TTC549 (cell line): Measurements from ENCODE around the gene ASF1B.

Source experiments
- FAIRE-seq: peaks from 2 replicates; lab custom pipeline; 2012; peaks lifted over from hg19 to GRCh38; lab: Jason Lieb, UNC

Gene ASF1B

GRCh38 chr19:14107581-14108461 lies 28.6 kb downstream of the ASF1B start:
- no peak for FAIRE-seq

GRCh38 chr19:14106840-14107239 lies 29.5 kb downstream of the ASF1B start:
- no peak for FAIRE-seq

GRCh38 chr19:14105680-14106079 lies 30.7 kb downstream of the ASF1B start:
- no peak for FAIRE-seq

DNA sequence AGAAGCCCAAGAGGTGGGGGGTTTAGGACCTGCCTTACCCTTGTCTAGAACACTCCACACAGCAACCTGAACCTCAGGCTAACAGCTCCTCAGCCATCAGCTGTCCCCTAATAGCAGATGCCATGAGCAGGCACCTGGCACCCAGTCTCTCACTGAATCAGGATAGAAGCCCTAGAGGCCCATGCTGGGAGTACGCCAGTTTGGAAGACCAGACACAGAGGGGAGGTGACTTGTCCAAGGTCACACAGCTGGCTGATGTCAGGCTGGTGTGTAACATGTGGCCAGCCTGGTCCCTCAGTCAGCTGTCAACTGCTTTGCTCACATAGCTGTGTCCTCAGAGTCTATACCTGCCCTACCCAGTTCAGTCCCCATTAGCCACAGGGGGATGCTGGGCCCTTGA lies 33.1 kb downstream of the ASF1B start:
- FAIRE-seq: no peak

GRCh38 chr19:14102756-14103155 lies 33.6 kb downstream of the ASF1B start:
- no peak for FAIRE-seq

- FAIRE-seq: no peak
These were observed 34.2 kb downstream of the ASF1B start for GRCh38 chr19:14102102-14102696.

DNA sequence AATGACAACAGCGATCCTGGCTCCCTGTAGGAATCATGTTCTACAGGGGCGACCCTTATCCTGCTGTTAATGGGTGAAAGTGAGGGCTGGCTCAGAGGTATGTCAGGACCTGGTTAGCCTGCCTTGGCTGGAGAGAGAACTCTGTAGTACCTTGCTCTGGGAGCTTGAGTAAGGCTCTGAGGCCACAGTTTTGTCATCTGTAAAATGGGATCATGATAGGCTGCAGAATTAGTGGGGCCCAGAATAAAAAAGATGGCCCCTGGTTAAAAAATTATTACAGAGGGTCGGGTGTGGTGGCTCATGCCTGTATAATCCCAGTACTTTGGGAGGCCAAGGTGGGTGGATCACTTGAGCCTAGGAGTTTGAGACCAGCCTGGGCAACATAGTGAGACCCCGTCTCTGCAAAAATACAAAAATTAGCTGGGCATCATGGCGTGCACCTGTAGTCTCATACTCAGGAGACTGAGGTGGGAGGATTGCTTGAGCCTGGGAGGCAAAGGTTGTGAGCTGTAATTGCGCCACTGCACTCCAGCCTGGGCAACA lies 35.3 kb downstream of the ASF1B start:
- FAIRE-seq: no peak

DNA sequence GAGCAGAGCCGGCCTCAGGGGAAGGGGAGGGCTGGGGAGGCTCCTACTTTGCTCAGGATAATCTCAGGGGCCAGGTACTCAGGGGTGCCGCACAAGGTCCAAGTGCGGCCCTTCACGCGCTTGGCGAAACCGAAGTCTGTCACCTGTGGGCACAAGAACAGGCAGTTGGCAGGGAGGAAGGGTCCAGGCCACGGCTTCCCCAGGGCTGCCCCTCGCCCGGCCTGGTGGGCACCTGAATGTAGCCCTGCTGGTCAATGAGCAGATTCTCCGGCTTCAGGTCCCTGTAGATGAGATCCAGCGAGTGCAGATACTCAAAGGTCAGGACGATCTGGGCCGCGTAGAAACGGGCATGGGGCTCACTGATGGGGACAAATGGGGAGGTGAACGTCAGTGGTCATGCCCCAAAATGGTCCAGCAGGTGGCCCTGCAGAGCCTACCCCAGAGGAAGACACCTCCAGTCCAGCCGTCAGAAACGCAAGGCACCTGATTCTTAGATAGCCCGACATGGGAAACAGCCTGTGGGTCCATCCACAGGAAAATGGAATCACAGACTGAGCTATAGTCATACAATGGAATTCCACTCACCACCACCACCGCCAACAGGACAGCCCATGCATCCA lies 38.7 kb downstream of the ASF1B start:
- FAIRE-seq: no peak

DNA sequence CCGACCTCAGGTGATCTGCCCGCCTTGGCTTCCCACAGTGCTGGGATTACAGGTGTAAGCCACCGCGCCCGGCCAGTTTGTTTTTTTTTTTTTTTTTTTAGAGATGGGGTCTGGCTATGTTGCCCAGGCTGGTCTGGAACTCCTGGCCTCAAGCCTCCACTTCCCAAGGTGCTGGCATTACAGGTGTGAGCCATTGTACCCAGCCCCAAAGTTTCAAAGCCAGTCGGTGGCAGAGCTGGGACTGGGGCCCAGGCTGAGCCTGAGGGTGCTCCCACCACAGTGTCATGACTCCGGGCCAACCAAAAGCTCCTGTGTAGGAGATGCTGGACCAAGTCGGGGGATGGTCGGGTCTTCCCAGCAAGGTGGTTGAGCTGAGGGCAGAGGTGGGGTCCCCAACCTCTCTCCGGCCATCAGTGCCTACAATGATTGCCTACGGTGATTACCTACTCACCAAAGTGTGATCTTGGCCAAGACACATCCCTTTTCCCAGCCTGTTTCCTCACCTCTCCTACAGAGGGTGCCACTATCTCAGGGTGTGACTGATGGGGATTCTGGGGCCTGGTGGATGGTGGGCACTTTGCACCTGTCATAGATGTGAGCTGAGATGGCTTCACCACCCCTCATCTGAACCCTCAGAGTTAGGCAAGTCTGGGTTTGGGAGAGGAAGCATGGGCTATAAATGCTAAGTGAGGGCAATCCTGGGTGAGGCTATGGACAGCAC lies 40.0 kb downstream of the ASF1B start:
- no peak for FAIRE-seq

DNA sequence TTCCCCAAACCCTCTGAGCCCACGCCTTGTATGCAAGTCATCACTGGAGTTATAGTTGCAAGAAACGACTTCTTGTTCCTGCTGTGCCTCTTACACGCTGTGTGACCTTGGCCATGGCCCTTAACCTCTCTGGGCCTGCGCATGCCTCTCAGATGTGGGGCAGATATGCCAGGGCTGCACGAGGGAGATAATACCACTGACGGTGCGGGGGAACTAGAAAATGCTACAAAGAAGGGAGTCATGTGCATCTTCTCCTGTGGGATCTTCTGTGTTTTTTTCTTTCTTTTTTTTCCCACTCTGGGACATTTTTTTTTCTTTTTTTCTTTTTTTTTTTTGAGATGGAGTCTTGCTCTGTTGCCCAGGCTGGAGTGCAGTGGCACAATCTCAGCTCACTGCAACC lies 41.5 kb downstream of the ASF1B start:
- no peak for FAIRE-seq

- no peak for FAIRE-seq
These were observed 43.1 kb downstream of the ASF1B start for GRCh38 chr19:14093117-14093823.

DNA sequence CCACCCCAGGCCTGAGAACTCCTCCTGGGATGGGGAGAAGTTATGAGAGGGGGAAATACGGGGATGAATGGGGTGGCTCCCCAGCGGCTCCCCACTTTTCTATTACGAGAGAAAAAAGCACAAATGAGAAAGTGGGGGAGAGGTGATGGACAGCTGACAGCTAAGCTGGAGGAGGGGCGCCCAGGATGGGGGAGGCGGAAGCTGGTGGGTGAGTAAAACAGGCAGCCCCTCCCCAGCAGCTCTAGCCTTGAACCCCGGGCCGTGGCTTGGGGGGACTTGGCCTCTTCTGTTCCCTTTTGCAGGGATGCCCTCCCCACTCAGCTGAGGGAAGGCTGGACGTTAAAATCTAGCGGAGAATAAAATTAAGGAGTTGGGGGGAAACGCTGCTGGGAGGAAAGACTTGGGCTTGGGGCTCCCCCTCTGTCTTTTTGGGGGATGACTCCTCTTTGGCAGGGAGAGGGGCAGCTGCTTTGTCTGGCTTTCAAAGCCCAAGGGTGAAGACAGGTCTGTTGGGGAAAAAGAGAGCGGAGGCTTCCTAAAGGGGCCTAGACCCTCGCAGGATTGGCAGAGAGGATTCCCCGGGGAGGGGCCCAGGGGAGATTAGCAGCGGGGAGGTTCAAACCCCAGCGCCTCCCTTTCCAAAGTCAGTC lies 44.5 kb downstream of the ASF1B start:
- no peak for FAIRE-seq

GRCh38 chr19:14091081-14091812 lies 45.1 kb downstream of the ASF1B start:
- no peak for FAIRE-seq

DNA sequence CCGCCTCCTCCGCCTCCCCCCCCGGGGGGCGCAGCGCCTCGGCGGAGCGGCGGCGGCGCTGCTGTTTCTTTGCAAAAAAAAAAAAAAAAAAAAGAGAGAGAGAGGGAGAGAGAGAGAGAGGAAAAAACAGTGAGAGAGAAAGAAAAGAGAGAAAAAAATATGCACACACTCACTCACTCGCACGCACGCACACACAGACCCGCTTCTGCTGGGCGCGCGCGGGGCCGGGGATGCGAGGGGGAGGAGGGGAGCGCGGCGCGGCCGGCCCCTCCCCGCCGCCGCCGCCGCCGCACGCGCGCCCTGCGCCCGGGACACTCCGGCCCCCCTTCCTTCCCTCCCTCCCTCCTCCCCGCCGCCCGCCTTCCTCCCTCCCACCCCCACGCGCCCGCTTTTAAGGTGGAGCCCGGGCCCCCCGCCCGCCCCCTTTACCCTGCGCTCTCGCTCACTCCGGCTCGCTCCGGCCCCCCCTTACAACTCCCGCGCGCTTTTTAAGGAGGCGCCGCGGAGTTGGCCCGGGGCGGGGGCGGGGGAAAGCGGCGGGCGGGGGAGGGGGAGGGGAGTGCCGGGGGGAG lies 45.8 kb downstream of the ASF1B start, which contains the start of gene SAMD1:
TSS of gene SAMD1 (minus strand) at position 243 of the 572 bp plus-strand sequence.
- FAIRE-seq: no peak

DNA sequence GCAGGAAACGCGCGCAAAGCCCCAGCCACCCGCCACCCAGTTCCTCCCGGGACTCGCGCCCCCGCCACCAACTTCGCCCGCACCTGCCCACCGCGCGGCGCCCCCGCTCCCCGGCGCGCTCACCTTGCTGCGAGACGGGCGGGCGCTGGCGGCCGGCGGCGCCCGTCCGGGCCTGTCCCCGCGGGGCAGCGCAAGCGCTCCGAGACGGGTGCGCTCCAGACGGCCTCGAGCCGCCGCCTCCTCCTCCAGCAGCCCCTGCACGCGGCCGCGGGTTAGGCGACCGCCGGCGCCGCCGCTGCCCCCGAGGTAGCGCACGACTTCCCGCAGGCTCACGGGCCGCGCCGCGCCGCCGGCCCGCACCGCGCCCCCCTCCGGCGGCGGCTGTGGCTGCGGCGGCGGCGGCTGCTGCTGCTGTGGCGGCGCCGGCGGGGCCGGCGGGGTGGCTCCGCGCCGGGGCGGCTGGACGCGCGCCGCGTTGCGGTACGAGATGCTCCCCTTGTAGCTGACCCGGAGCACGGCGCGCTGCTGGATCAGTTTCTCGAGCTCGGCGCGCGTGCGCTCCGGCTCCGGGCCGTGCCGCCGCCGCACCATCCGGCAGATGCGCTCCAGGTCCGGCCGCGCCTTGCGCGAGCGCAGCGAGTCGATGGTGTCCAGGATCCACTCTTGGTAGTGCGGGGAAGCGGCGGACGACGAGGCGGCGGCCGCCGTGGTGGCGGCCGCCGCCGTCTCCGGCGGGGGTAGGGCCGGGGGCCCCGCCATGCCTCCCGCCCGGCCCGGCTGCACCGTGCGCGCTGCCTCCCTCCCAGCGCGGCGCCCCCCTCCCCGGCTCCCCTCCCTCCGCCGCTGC lies 46.5 kb downstream of the ASF1B start:
- no peak for FAIRE-seq

GRCh38 chr19:14089412-14089661 lies 47.1 kb downstream of the ASF1B start:
- FAIRE-seq: no peak

DNA sequence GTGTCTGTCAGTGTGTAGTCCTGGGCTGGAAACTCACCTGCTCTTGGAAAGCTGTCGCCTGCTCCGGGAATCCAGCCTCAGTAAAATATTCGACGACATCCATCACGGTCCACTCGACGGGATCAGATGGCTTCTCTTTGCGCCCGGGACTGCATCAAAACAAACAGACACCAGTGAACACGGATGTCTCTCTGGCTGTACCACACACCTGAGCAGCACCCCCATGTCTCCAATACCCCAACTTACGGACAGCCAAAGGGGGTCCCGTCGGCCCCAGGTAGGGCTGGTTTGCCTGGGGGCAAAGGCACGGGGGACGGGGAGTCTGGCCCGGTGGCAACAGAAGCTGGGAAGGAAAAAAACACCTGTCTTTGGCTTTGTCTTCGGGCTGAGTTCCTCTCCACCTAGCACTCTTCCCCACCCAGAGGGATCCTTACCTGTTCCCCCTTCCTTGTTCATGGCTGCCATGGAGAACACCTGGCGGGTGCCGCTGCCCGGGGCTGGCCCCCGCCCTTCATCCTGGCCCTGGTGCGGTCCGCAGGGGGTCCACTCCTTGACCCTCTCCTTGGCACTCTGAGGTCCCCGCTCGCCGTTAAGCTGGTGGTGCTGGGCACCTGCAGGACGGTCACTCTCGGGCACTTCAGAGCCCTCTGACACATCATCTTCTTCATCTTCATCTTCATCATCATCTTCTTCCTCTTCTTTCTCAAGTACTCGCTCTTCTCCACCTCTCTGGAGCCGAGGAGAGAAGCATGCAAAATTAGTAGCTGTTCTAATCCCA lies 47.6 kb downstream of the ASF1B start:
- FAIRE-seq: no peak

GRCh38 chr19:14086098-14086497 lies 50.3 kb downstream of the ASF1B start:
- no peak for FAIRE-seq
